Activated CD8-positive, alpha-beta memory T cell treated with anti-CD3 and anti-CD28 coated beads for 24 hours (primary cell): Measurements from ENCODE around the gene BBS10.
"Not testable (repeated sequence)": the region's sequence is repeated elsewhere in the genome, so short reads cannot be mapped to it uniquely, and the experiment has no call there.

ENCODE experiments used
- DNase-seq: peaks from one replicate; pipeline ENCODE4 v3.0.0-alpha.2; 2020

Gene BBS10

DNA sequence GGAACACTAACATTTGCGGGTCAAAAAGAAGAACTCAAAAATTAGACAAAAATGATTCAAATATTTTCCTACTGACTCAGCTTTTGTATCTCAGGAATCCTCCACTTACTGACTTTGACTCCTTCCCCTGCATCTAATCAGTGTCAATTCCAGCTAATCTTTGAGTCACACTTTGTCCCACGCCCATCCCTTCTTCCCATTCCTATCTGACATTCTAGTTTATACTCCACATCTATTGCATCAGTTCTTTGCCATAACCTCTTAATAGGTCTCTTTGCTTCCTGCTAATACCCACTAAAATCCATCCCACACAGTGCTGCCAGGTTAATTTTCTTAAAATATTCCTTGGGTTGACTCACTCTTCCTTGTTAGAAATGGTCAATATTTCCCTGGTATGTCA, 19.1 kb downstream of the BBS10 start:
- DNase-seq, result no peak

DNA sequence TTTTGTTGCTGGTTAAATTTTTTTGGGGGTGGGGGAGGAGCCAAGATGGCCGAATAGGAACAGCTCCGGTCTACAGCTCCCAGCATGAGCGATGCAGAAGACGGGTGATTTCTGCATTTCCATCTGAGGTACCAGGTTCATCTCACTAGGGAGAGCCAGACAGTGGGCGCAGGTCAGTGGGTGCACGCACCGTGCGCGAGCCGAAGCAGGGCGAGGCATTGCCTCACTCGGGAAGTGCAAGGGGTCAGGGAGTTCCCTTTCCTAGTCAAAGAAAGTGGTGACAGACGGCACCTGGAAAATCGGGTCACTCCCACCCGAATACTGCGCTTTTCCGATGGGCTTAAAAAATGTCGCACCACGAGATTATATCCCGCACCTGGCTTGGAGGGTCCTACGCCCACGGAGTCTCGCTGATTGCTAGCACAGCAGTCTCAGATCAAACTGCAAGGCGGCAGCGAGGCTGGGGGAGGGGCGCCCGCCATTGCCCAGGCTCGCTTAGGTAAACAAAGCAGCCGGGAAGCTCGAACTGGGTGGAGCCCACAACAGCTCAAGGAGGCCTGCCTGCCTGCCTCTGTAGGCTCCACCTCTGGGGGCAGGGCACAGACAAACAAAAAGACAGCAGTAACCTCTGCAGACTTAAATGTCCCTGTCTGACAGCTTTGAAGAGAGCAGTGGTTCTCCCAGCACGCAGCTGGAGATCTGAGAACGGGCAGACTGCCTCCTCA, 28.5 kb downstream of the BBS10 start:
- not testable (repeated sequence) for DNase-seq

DNA sequence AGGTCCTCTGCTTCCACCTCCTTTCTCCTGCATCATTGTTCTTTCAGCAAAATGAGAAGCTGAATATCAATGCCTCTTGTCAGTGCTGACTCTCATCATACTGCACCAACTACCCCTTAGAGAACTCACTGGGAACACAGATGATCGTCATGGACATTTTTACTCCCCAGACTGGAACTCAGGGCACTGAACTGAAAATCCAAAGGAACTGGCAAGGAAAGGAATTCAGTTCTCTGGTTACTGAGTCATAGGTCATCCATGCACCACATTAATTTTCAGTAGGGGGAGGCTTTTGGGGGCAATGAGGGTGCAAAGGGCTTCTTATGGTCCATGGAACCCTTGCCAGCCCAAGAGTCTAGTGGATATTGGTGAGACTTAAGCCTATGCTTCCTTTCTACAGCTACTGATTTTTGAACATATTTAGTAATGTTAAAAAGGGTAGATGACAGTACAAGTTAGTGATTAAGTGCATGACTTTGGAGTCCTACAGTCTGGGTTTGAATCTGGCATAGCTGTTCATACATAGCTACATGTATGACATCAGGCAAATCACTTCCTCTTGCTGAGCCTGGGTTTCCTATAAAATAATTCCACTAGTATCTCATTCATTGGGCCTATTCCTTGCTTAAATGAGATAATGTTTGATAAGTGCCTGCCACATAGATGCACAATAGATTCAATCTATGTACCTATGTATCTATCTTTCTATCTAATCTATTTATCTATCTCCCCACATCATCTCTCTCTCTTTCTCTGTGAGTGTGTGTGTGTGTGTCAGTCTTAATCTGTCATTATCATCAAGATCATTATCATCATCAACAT, 29.2 kb downstream of the BBS10 start:
- no peak for DNase-seq

DNA sequence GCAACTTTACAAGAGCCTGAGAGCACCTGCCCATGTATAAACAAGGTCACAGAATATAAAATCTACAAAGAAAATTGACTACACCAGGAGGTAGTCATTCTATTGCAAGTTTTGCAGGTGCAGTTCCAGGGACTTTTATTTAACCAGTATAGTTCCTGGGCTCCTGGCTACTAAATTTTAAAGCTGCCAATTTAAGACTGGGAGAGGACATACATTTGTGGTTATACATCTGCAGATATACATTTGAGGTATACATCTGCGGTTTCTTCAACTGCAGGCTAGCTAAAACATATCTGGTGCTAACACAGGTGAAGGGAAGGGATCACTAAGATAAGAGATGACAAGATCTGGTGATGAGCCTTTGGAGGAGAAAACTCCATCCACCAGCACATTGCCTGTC, 30.2 kb downstream of the BBS10 start:
- DNase-seq, result no peak

DNA sequence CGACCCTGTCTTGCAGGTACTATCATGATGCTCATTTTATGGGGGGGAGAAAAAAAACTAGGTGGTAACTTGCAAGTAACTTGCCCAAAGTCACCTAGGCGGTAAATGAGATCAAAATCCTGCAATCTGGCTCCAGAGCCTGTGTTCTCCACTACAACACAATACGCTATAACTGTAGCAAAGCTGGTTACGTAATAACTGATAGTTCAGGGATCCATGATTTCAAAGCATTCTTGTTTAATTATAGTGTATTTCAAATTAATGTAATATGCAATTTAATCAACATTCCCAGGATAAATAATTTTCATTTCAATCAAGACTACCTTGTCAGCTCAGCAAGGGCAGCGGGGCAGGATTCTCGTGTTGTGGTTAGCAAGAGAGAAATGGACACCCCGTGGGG, 31.7 kb downstream of the BBS10 start:
- no peak for DNase-seq

DNA sequence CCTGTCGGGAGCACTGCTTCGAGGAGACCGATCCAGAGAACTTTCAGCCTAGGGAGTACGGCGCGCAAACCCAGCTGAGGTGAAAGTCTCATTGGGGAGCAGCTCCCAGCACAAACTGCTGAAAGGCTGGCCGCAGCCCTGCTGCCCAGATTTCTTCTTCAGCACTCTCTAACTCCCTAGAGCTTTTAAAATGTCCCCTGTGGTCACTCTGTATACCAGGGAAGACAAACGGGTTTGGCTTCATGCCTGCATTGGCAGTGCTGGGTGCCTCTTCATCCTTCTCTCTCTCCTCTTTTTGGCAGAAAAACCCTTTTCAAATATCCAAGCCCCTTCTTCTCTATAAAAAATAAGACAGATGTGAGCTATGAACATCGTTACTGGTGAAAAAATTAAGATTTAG, 34.9 kb downstream of the BBS10 start:
- no peak for DNase-seq

DNA sequence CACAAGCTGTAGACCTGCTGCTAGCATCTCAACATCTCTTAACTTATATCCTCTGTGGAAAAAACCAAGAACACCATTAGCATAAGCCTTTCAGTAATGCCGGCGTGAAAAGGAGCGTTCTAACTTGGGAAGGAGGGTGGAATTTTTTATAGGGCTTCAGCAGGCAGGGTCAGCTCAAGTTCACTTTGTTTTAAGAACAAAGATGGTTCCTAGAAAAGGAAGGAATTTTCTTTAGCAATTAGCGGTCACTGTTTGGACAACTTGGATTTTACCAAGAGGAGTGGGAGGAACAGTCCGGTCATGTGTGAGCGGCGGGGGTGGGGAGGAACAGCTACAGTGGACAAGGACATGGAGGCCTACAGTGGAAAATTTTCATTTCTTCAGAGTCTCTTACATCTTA, 35.9 kb downstream of the BBS10 start:
- no peak for DNase-seq

DNA sequence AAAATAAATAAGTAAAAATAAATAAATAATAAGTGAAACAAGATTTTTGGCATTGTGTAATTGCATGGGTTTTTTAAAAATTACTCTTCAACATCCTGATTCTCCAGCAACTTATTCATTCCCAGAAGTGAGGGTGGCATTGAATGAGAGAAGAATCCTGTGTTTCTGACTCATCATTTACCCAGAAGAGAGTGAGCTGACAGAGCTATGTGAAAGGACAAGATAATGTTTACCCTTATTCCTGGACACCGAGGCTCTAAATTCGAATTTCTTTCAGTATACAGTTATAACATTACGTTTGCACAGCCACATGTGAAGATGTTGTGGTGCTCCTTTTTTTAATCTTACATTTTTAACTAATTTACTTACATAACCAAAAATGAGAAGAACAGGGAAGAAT, 36.4 kb downstream of the BBS10 start:
- no peak for DNase-seq

DNA sequence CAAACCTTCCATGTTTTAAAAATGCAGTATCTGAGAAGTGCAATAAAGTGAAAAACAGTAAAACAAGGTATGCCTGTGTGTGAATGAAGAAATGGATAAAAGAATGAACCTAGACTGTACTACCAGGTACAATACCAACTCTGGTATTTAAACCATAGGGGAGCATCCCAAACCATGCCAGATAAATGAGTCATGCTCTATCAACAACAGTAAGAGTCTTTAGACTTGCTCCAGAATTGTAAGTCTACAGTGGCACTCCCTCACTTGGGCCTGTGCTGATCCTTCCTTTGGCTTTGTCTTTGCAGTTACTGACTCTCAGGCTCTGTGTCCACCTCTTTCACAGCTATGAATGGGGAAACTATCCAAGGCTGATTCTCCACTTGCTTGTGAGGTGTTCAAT, 38.1 kb downstream of the BBS10 start:
- DNase-seq, result no peak

DNA sequence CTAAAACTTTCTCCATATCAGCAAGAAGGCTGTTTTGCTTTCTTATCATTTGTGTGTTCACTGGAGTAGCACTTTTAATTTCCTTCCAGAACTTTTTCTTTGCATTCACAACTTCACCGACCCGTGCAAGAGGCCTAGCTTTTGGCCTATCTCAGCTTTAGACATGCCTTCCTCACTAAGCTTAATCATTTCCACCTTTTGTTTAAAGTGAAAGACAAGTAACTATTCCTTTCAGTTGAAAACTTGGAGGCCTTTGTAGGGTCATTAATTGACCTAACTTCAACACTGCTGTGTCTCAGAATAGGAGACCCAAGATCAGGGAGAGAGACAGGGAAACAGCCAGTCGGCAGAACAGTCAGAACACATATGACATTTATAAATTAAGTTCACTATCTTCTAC, 39.3 kb downstream of the BBS10 start:
- no peak for DNase-seq

DNA sequence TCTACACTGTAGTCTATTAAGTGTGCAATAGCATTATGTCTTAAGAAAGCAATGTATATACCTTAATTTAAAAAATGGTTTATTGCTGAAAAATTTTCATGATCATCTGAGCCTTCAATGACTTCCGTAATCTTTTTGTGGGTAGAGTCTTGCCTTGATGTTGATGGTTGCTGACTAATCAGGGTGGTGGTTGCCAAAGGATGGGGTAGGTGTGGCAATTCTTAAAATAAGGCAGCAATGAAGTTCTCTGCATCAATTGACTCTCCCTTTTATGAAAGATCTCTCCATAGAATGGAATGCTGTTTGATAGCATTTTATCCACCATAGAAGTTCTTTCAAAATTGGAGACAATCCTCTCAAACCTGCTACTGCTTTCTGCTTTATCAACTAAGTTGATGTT, 41.1 kb downstream of the BBS10 start:
- no peak for DNase-seq

DNA sequence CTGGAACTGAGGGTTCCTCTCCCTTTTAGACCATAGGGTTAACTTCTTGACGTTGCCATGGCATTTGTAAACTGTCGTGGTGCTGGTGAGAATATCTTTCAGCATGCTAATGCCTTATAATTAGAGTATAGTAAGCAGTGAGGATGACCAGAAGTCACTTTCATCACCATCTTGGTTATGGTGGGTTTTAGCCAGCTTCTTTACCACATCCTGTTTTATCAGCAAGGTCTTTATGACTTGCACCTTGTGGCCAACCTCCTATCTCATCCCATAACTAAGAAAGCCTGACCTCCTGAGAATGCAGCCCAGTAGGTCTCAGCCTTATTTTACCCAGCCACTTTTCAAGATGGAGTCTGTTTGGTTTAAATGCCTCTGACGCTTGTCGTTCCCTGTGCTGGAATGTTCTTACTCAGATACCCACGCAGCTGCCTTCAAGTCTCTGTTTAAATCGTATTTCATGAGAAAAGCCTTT, 44.2 kb downstream of the BBS10 start:
- DNase-seq, result no peak

DNA sequence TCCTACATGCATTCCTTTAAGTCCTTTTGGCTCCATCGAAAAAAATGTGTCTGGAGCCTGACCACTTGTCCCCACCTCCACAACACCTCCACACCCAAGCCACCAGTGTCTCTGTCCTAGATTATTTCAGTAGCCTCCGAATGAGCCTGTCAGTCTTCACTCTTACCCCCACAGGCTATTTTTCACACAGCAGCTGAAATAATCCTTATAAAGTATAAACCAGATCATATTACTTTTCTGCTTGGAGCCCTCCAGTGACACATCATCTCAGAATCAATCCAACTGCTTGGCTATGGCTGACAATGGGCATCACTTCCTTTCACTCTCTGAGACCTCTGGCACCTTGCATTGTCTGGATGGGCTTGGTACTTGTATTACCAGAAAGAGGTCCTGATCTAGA, 44.9 kb downstream of the BBS10 start:
- no peak for DNase-seq

DNA sequence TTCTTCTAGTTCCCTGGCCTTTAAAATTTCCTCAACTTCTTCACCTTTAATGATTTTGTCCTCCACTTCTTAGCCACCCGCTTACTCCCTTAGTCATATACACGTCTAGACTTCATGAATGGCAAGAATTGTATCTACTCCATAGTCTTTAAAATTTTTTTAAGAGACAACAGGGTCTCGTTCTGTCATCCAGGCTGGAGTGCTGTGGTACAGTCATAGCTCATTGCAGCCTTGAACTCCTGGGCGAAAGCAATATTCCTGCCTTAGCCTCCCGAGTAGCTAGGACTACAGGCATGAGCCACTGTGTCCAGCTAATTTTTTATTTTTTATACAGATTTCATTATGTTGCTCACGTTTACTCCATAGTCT, 47.9 kb downstream of the BBS10 start:
- no peak for DNase-seq

DNA sequence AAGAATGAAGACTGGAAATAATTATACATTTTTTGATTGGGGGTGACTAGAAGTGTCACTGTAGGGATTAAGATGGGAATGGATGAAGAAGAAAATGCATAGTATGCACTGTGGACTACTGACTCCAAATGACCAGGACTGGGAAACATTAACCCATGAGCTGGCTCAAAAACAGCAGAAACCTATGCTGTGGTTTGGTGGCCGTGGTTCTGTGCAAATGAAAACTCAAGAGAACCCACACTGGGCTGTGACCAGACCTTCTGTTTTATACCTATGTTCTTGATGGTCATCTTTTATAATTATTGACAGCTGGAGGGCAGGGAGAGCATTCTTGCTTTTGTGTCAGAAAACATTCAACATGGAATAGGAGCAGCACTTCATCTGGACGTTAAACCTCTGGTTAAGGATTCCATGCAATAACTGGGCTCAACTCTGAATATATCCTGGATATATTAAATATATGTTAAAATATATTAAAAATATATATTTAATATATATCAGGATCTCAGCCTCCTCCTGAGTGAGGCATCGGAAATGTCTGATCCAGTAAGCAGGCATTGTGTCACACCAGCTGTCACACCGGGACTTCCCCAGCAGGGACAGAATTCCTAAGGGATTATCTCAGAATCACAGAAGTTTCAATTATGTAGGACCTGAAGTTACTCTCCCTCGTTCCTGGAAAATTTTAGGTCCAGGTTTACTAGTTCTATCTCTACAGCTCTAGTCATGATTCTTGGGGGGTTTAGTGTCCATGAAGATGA, 48.5 kb downstream of the BBS10 start:
- no peak for DNase-seq
